G401 (cell line): ENCODE results near the gene SHANK2. TPM values are rescaled to one million over a fixed set of nuclear protein-coding genes. Genes with fewer than 3 reads are reported as not detected.

Experiments
- DNase-seq: peaks from one replicate; pipeline ENCODE4 v3.0.0-alpha.2; 2015; ENCODE audit warnings: low spot score
- in situ Hi-C: cut with HindIII; loops from 2 replicates; pipeline ENCODE4 v1.10.0; 2016; ENCODE audit warnings: low sequenced_read_pairs, mixed read lengths
- total RNA-seq: library from RNA; depleted of rRNA; stranded (reverse); fragments of >200 nt; shearing (Covaris generic); gene quantifications from 2 replicates; pipeline ENCODE4 v1.2.3, GENCODE V29; 2014

Gene SHANK2
- total RNA-seq, 1 experiment from 2014 or later = not detected

DNA sequence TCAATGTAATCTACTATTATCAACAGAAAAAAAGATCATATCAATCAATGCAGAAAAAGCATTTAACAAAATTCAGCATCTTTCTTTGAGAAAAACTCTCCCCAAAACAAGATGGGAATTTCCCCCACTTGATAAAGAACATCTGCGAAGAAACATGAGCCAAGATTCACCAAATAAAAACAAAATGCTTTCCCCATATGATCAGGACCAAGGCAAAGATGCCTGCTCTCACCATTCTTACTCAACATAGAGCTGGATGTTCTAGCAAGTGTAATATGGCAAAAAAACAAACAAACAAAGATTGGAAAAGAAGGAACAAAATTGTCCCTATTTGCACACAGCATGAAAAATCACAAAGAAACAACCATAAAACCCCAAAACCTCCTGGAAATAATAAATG lies 23.4 kb downstream of the SHANK2 start:
- in situ Hi-C loops = no loop called here
- DNase-seq = no peak

GRCh38 chr11:71227058-71227659 lies 25.2 kb downstream of the SHANK2 start:
- in situ Hi-C loops = no loop called here
- DNase-seq = no peak

- DNase-seq = no peak
- in situ Hi-C loops = no loop called here
These were observed 28.4 kb downstream of the SHANK2 start for GRCh38 chr11:71223671-71224660.

DNA sequence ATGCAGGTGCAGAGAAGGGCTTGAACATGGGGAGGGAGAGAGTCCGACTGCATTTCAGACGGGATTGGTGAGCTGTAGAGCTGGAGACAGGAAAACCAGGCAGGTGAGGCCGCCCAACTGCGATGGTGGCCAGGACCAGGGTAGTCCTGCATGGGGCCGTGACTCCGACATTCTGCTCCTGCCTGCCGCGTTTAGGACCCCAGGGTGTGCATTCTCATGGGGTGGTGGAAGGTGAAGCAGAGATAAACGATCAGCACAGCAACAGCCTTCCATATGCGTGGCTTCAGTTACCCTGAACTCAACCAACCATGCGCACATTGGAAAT lies 29.3 kb downstream of the SHANK2 start:
- no peak for DNase-seq
- in situ Hi-C loops = no loop called here

GRCh38 chr11:71222318-71223080 lies 29.9 kb downstream of the SHANK2 start:
- in situ Hi-C loops = no loop called here
- no peak for DNase-seq

- no peak for DNase-seq
- in situ Hi-C loops = no loop called here
These were observed 30.6 kb downstream of the SHANK2 start for GRCh38 chr11:71221821-71222220.

- in situ Hi-C loops = no loop called here
- DNase-seq = no peak
These were observed 31.2 kb downstream of the SHANK2 start for GRCh38 chr11:71221201-71221600.

GRCh38 chr11:71218789-71219499 lies 33.4 kb downstream of the SHANK2 start:
- no peak for DNase-seq
- in situ Hi-C loops = no loop called here

DNA sequence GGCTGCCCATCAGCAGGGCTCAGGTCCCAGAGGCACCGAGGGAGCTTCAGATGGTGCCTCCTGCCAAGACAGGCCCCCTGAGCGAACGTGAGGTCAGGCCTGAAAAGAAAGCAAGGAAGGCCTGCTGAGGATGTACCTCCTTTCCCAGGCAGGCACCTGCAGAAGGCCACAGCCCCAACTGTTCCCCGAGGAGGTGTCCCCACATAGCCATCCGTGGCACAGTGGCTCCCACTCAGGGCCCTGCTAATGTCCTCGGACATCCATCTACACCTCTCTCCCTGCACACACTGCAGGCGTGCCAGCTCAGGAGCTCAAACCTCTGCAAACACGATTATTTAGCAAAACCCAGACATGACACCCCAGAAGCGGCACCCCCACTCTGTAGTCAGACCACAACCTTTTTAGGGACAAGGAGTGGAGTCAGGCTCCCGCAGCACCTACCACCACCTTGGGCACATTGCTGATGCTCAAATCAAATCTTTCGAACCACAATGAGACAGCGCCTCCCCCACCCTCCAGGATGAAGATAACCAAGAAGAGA lies 36.9 kb downstream of the SHANK2 start:
- DNase-seq = no peak
- in situ Hi-C loops = no loop called here

- DNase-seq = no peak
- in situ Hi-C loops = loop anchor here (5.0 kb wide), 1 partner anchor 33 kb away; no protein-coding TSS in a partner anchor
These were observed 37.6 kb downstream of the SHANK2 start for GRCh38 chr11:71214553-71215424.

DNA sequence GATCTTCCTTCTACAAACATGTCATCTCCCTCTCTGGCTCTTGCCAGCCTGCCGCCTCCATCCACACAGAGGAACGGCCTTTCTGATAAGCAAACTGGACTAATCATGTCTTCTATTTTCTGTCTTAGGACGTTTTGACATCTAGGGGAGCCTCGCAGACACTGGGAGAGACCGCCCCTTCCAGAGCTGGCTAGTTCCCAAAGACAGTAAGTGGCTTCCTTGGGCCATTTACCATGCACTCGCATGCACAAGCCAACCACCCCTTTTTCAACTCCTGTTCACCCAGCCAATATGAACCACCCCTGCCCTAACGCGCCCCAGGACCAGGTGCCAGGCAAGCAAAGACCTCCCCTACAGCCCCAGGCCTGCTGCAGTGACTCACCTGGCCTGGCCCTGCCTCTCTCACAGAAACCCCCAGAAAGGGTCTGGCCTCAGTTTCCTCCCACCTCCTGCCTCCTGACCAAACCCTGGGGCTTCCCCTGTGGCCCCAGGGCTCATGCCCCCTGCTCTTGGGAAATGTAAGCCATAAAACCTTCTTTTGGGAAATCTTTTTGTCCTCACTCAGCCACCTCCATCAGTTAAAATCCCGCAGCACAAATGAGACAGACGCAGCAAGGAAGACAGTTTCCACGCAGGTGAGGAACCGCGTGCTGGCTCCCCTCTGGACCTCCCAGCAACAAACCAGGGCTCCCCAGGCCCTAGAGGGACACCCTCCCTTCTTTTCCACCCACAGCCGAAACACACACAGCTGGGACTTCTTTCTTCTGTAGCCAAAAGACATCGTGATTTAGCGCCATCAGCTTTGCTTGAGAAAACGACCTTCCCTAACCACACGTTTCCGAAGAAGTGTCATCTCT lies 38.5 kb downstream of the SHANK2 start:
- in situ Hi-C loops = loop anchor here (5.0 kb wide), 1 partner anchor 33 kb away; no protein-coding TSS in a partner anchor
- DNase-seq = no peak

- DNase-seq = no peak
- in situ Hi-C loops = loop anchor here (5.0 kb wide), 1 partner anchor 34 kb away; no protein-coding TSS in a partner anchor
These were observed 39.4 kb downstream of the SHANK2 start for GRCh38 chr11:71212871-71213559.

- DNase-seq = no peak
- in situ Hi-C loops = loop anchor here (5.0 kb wide), 1 partner anchor 36 kb away; no protein-coding TSS in a partner anchor
These were observed 40.7 kb downstream of the SHANK2 start for GRCh38 chr11:71211631-71212030.

DNA sequence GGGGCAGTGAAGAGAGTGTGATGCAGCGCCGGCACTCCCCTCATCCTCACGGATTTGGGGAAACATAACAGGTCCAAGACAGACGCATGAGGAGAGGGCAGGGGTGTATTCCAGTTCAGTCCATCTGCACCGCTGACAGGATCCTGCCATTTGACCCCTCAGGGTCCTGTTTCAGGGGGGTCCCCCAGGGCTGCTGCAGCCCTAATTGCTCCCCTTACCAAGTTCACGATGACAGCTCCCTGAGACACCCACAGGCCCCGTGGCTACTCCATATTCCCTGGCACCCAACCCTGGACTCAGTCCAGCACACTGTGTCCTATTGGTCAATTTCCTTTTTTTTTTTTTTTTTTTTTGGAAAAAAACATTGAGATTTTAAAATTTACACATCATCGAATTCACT lies 41.5 kb downstream of the SHANK2 start:
- in situ Hi-C loops = loop anchor here (5.0 kb wide), 1 partner anchor 36 kb away; no protein-coding TSS in a partner anchor
- no peak for DNase-seq

DNA sequence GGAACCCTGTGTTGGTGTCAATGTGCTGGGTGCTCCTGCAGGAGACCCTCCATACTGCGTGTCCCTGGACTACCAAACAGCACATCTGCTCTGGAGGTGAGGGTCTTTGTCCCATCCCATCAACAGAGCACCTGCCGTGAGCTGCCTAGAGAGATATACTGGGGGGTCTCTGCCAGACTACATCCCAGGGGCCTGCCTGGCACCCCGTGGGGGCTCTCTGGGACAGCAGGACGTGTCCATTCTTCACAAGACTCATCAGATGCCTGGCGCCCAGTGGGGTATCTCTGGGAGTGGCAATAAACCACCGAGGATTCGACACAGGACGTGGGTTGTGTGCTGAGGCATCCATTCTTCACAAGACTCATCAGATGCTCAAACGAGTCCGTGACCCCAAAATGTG lies 42.7 kb downstream of the SHANK2 start:
- in situ Hi-C loops = loop anchor here (5.0 kb wide), 1 partner anchor 38 kb away; no protein-coding TSS in a partner anchor
- DNase-seq = no peak

GRCh38 chr11:71209181-71209580 lies 43.2 kb downstream of the SHANK2 start:
- DNase-seq = no peak
- in situ Hi-C loops = no loop called here
